DOHH2 (cell line): ENCODE results near the gene GP5.

Source experiments
- H3F3A ChIP-seq: fragments of 200-600 bp; sonication (generic), shearing (Covaris generic); 2 replicates; pipeline ENCODE4 v1.6.0; 2016; ENCODE audit warnings: antibody characterized with exemption, mild to moderate bottlenecking; ENCODE audit not compliant: control insufficient read depth, insufficient read depth
- H3K27ac ChIP-seq: fragments of 200-600 bp; sonication (generic); 2 replicates; pipeline ENCODE4 v1.5.1; 2014; ENCODE audit warnings: low read depth, mild to moderate bottlenecking, low read length, moderate library complexity
- H3K27me3 ChIP-seq: fragments of 200-600 bp; sonication (generic); 2 replicates; pipeline ENCODE4 v1.6.1; 2014; ENCODE audit warnings: mild to moderate bottlenecking, low read length, mixed read lengths; ENCODE audit not compliant: control insufficient read depth
- H3K36me3 ChIP-seq: fragments of 200-600 bp; sonication (generic); 2 replicates; pipeline ENCODE4 v1.6.1; 2014; ENCODE audit warnings: mild to moderate bottlenecking, low read length, moderate library complexity, mixed read lengths; ENCODE audit not compliant: control insufficient read depth
- H3K4me1 ChIP-seq: fragments of 200-600 bp; sonication (generic); 2 replicates; pipeline ENCODE4 v1.6.1; 2014; ENCODE audit warnings: mild to moderate bottlenecking, low read length, mixed read lengths; ENCODE audit not compliant: control insufficient read depth
- H3K4me2 ChIP-seq: fragments of 200-600 bp; sonication (generic); 2 replicates; pipeline ENCODE4 v1.6.0; 2014; ENCODE audit warnings: mild to moderate bottlenecking, low read length, moderate library complexity
- H3K4me3 ChIP-seq: fragments of 200-600 bp; sonication (generic); 2 replicates; pipeline ENCODE4 v1.5.1; 2014; ENCODE audit warnings: mild to moderate bottlenecking, low read length, mixed read lengths
- H3K79me2 ChIP-seq: fragments of 200-600 bp; sonication (generic); 2 replicates; pipeline ENCODE4 v1.6.1; 2014; ENCODE audit warnings: mild to moderate bottlenecking, low read length, mixed read lengths; ENCODE audit not compliant: control insufficient read depth
- H3K9me2 ChIP-seq: fragments of 200-600 bp; sonication (generic); replicated peaks from 2 replicates; pipeline ENCODE4 v1.6.1; 2014; ENCODE audit warnings: mild to moderate bottlenecking, low read length, mixed read lengths; ENCODE audit not compliant: control insufficient read depth
- H3K9me3 ChIP-seq: fragments of 200-600 bp; sonication (generic); 2 replicates; pipeline ENCODE4 v1.6.1; 2014; ENCODE audit warnings: antibody characterized with exemption, low read length, mixed read lengths; ENCODE audit not compliant: control insufficient read depth, insufficient read depth
- H4K20me1 ChIP-seq: fragments of 200-600 bp; sonication (generic); 2 replicates; pipeline ENCODE4 v1.6.0; 2014; ENCODE audit warnings: low read depth, mild to moderate bottlenecking, antibody characterized with exemption, low read length, moderate library complexity; ENCODE audit not compliant: control insufficient read depth, insufficient read depth
- CTCF ChIP-seq: fragments of 200-600 bp; sonication (generic); IDR thresholded peaks from one replicate; pipeline ENCODE4 v1.5.1; 2014; ENCODE audit warnings: antibody characterized with exemption, mild to moderate bottlenecking, low read depth, low read length; ENCODE audit not compliant: poor library complexity, severe bottlenecking
- EZH2phosphoT487 ChIP-seq: fragments of 200-600 bp; sonication (generic); IDR thresholded peaks from 2 replicates; pipeline ENCODE4 v1.6.1; 2017; ENCODE audit warnings: borderline replicate concordance, mild to moderate bottlenecking, antibody characterized with exemption, low read length, moderate library complexity, mixed read lengths

GP5 gene

GRCh38 chr3:194354315-194354714 lies 44.8 kb downstream of the GP5 start:
- TF ChIP-seq CTCF (no peak), EZH2phosphoT487 (no peak)
- Histone ChIP-seq H3K27ac (no peak overlapping the region), H3K4me3 (no peak overlapping the region), H3K79me2 (no peaks in the 10 kb centered on the region), H3K27me3 (0 out of 2 replicates have a peak, but pooled peaks cover 7% of the 10 kb centered on the region), H3F3A (no peaks in the 10 kb centered on the region), H3K9me2 (no peaks in the 10 kb centered on the region), H3K36me3 (no peaks in the 10 kb centered on the region), H3K4me2 (no peak overlapping the region), H4K20me1 (no peaks in the 10 kb centered on the region), H3K9me3 (no peaks in the 10 kb centered on the region), H3K4me1 (no peaks in the 10 kb centered on the region)

- no peaks in the 10 kb centered on the region for H3K4me1 ChIP-seq
- no peaks in the 10 kb centered on the region for H3K36me3 ChIP-seq
- no peaks in the 10 kb centered on the region for H4K20me1 ChIP-seq
- H3K9me3 ChIP-seq = no peaks in the 10 kb centered on the region
- H3K4me2 ChIP-seq = no peak overlapping the region
- H3F3A ChIP-seq = no peaks in the 10 kb centered on the region
- no peak overlapping the region for H3K27ac ChIP-seq
- TF ChIP-seq CTCF (no peak), EZH2phosphoT487 (no peak)
- no peak overlapping the region for H3K4me3 ChIP-seq
- no peaks in the 10 kb centered on the region for H3K79me2 ChIP-seq
- no peaks in the 10 kb centered on the region for H3K9me2 ChIP-seq
- H3K27me3 ChIP-seq = 0 out of 2 replicates have a peak, but pooled peaks cover 7% of the 10 kb centered on the region
Observed at GRCh38 chr3:194352667-194353246, 46.3 kb downstream of the GP5 start.

- no peaks in the 10 kb centered on the region for H4K20me1 ChIP-seq
- H3K4me2 ChIP-seq = no peak overlapping the region
- no peaks in the 10 kb centered on the region for H3K4me1 ChIP-seq
- H3F3A ChIP-seq = no peaks in the 10 kb centered on the region
- no peaks in the 10 kb centered on the region for H3K79me2 ChIP-seq
- H3K36me3 ChIP-seq = no peaks in the 10 kb centered on the region
- 0 out of 2 replicates have a peak, but pooled peaks cover 7% of the 10 kb centered on the region for H3K27me3 ChIP-seq
- no peaks in the 10 kb centered on the region for H3K9me2 ChIP-seq
- H3K4me3 ChIP-seq = no peak overlapping the region
- TF ChIP-seq CTCF = no peak
- no peak for TF ChIP-seq EZH2phosphoT487
- no peaks in the 10 kb centered on the region for H3K9me3 ChIP-seq
- H3K27ac ChIP-seq = no peak overlapping the region
Observed at GRCh38 chr3:194351952-194352536, 47.0 kb downstream of the GP5 start.
